Neural progenitor cell (in vitro differentiated cells): Measurements from ENCODE around the gene SNAPIN. TPM values are rescaled to one million over a fixed set of nuclear protein-coding genes. Genes with fewer than 3 reads are reported as not detected.

Source experiments
- DNase-seq: peaks from one replicate; pipeline ENCODE4 v3.0.0-alpha.2; 2016; ENCODE audit warnings: low spot score
- H2AFZ ChIP-seq: fragments of 200-600 bp; sonication (generic); replicated peaks from 2 replicates; pipeline ENCODE4 v1.6.1; 2016; ENCODE audit warnings: antibody characterized with exemption
- H3F3A ChIP-seq: fragments of 200-600 bp; sonication (generic); 2 replicates; pipeline ENCODE4 v1.6.1; 2016; ENCODE audit warnings: antibody characterized with exemption, low read depth
- H3K27ac ChIP-seq: fragments of 200-600 bp; sonication (generic); 2 replicates; pipeline ENCODE4 v1.5.1; 2016; ENCODE audit warnings: mild to moderate bottlenecking
- H3K27me3 ChIP-seq: fragments of 200-600 bp; sonication (generic); 2 replicates; pipeline ENCODE4 v1.6.1; 2016; ENCODE audit warnings: mild to moderate bottlenecking, moderate library complexity
- H3K36me3 ChIP-seq: fragments of 200-600 bp; sonication (generic); 2 replicates; pipeline ENCODE4 v1.5.1; 2016
- H3K4me1 ChIP-seq: fragments of 200-600 bp; sonication (generic); 2 replicates; pipeline ENCODE4 v1.6.1; 2016; ENCODE audit warnings: mixed run types
- H3K4me2 ChIP-seq: fragments of 200-600 bp; sonication (generic); 2 replicates; pipeline ENCODE4 v1.6.1; 2016
- H3K4me3 ChIP-seq: fragments of 200-600 bp; sonication (generic); 2 replicates; pipeline ENCODE4 v1.5.1; 2016
- H3K79me2 ChIP-seq: fragments of 200-600 bp; sonication (generic); 2 replicates; pipeline ENCODE4 v1.6.1; 2016; ENCODE audit warnings: low read depth
- H3K9ac ChIP-seq: fragments of 200-600 bp; sonication (generic); 2 replicates; pipeline ENCODE4 v1.6.1; 2016
- H3K9me3 ChIP-seq: fragments of 200-600 bp; sonication (generic); 2 replicates; pipeline ENCODE4 v1.5.1; 2016; ENCODE audit warnings: low read depth
- H4K20me1 ChIP-seq: fragments of 200-600 bp; sonication (generic); 2 replicates; pipeline ENCODE4 v1.6.1; 2016; ENCODE audit warnings: low read depth
- H3K27ac Mint-ChIP-seq: 3 replicates; pipeline ENCODE4 v1.8.0; 2021; ENCODE audit warnings: mixed read lengths
- H3K27me3 Mint-ChIP-seq: 2 replicates; pipeline ENCODE4 v1.8.0; 2022; ENCODE audit warnings: low read depth, mild to moderate bottlenecking, inconsistent platforms, moderate library complexity, mixed read lengths; ENCODE audit not compliant: insufficient read depth
- H3K36me3 Mint-ChIP-seq: 3 replicates; pipeline ENCODE4 v1.8.0; 2021; ENCODE audit warnings: mixed read lengths
- H3K4me1 Mint-ChIP-seq: 3 replicates; pipeline ENCODE4 v1.8.0; 2021; ENCODE audit warnings: mixed read lengths
- H3K4me3 Mint-ChIP-seq: 3 replicates; pipeline ENCODE4 v1.8.0; 2021; ENCODE audit warnings: mild to moderate bottlenecking, moderate library complexity, mixed read lengths
- H3K9me3 Mint-ChIP-seq: 3 replicates; pipeline ENCODE4 v1.8.0; 2020; ENCODE audit warnings: mixed read lengths
- EZH2 ChIP-seq: fragments of 200-600 bp; sonication (generic); IDR thresholded peaks from 2 replicates; pipeline ENCODE4 v1.6.1; 2017; ENCODE audit warnings: antibody characterized with exemption, mild to moderate bottlenecking, moderate library complexity
- EZH2phosphoT487 ChIP-seq: fragments of 200-600 bp; sonication (generic); IDR thresholded peaks from 2 replicates; pipeline ENCODE4 v1.6.1; 2017; ENCODE audit warnings: antibody characterized with exemption
- total RNA-seq: library from RNA; depleted of rRNA; stranded (reverse); fragments of >200 nt; gene quantifications from 2 replicates; pipeline ENCODE4 v1.2.3, GENCODE V29; 2015; ENCODE audit warnings: low replicate concordance
- TF ChIP-seq, protein P1 (sequence below): fragments of 200-600 bp; sonication (generic); IDR thresholded peaks from 2 replicates; pipeline ENCODE4 v1.5.1; 2017; ENCODE audit warnings: antibody characterized with exemption, mild to moderate bottlenecking

SNAPIN gene
- total RNA-seq, 1 donor from 2014 or later: 52.4 TPM

DNA sequence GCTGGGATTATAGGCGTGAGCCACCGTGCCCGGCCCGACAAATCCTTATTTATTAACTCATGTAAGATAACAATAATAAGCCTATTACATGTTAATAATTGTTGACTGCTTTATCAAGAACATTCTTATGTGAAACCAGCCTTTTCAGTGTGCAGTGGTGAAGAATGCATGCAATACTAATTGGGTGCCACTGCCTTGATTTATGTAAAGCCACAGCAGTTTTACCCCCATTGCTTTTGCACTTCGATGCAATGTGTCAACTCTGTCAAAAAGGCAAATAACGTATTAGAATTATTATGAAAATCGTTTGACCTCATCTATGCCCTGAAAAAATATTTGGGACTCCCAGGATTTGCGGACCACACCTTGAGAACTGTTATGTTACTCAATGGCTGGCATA lies 38.2 kb downstream of the SNAPIN start:
- Histone ChIP-seq H3K4me3 (no peak overlapping the region), H3K4me1 (peaks cover 19% of the 10 kb centered on the region), H3K27me3 (no peaks in the 10 kb centered on the region), H3K27ac (no peak overlapping the region), H3K36me3 (no peaks in the 10 kb centered on the region), H3K9me3 (no peaks in the 10 kb centered on the region), H3F3A (peaks cover 9% of the 10 kb centered on the region), H3K79me2 (no peaks in the 10 kb centered on the region), H3K4me2 (no peak overlapping the region), H3K9ac (no peak overlapping the region), H2AFZ (peak overlapping the region; percentile 95), H4K20me1 (no peaks in the 10 kb centered on the region)
- no peaks in the 10 kb centered on the region for H3K36me3 Mint-ChIP-seq
- DNase-seq: no peak
- peaks cover 17% of the 10 kb centered on the region for H3K4me1 Mint-ChIP-seq
- no peak overlapping the region for H3K4me3 Mint-ChIP-seq
- peaks cover 2% of the 10 kb centered on the region for H3K27me3 Mint-ChIP-seq
- H3K9me3 Mint-ChIP-seq: no peaks in the 10 kb centered on the region
- TF ChIP-seq, protein P1, sequence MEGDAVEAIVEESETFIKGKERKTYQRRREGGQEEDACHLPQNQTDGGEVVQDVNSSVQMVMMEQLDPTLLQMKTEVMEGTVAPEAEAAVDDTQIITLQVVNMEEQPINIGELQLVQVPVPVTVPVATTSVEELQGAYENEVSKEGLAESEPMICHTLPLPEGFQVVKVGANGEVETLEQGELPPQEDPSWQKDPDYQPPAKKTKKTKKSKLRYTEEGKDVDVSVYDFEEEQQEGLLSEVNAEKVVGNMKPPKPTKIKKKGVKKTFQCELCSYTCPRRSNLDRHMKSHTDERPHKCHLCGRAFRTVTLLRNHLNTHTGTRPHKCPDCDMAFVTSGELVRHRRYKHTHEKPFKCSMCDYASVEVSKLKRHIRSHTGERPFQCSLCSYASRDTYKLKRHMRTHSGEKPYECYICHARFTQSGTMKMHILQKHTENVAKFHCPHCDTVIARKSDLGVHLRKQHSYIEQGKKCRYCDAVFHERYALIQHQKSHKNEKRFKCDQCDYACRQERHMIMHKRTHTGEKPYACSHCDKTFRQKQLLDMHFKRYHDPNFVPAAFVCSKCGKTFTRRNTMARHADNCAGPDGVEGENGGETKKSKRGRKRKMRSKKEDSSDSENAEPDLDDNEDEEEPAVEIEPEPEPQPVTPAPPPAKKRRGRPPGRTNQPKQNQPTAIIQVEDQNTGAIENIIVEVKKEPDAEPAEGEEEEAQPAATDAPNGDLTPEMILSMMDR: no peak
- TF ChIP-seq EZH2: no peak
- no peak for TF ChIP-seq EZH2phosphoT487
- peak overlapping the region; percentile 58 for H3K27ac Mint-ChIP-seq

DNA sequence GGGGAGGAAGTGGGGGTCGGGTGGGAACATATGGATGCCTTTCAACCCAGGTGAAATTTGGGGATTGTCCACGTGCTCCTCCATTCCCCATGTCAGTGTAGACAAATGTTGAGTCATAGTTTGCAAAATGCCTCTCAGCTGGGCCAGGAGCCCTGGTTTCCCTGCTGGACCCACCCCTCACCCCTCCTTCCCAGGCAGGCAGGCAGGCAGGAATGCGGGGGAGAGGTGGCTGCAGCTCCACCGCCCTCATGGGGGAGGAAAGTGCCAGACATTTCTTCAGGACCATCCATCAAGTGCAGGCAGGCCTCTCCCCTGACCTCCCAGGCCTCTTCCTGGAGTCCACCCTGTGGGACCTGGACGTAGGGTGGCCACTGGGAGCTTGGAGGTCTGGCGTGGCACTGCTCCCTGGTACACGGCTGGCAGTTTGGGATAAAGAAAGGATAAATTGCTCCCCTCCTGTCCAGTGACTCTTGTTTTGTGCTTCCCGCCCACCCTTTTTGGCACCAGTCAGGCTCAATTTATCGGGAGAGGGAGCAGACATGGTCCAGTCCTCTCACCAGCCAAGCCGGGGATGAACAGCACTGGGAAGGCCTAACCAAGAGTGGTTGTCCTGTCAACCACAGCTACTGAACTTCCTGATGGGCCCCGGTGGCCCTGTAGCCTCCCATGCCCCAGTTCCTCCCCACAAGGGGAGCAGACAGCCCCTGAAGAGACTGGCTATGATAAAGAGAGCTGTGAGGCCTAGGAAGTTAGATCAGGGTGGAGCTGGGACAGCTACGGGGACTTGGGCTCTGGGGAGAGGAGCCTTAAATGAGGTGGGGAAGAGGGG lies 38.9 kb downstream of the SNAPIN start:
- Mint-ChIP-seq H3K36me3 (no peaks in the 10 kb centered on the region), H3K4me3 (no peak overlapping the region), H3K4me1 (peaks cover 17% of the 10 kb centered on the region), H3K9me3 (no peaks in the 10 kb centered on the region), H3K27me3 (peaks cover 2% of the 10 kb centered on the region), H3K27ac (peak overlapping the region; percentile 25)
- peak; percentile 21 for DNase-seq
- Histone ChIP-seq H3K36me3 (no peaks in the 10 kb centered on the region), H3K4me2 (no peak overlapping the region), H3K9ac (no peak overlapping the region), H3K4me1 (peaks cover 19% of the 10 kb centered on the region), H3K27ac (no peak overlapping the region), H3K27me3 (no peaks in the 10 kb centered on the region), H3K9me3 (no peaks in the 10 kb centered on the region), H3K79me2 (no peaks in the 10 kb centered on the region), H3K4me3 (no peak overlapping the region), H2AFZ (peak overlapping the region; percentile 95), H3F3A (peaks cover 9% of the 10 kb centered on the region), H4K20me1 (no peaks in the 10 kb centered on the region)
- TF ChIP-seq EZH2phosphoT487: no peak
- TF ChIP-seq, protein P1: no peak
- no peak for TF ChIP-seq EZH2

DNA sequence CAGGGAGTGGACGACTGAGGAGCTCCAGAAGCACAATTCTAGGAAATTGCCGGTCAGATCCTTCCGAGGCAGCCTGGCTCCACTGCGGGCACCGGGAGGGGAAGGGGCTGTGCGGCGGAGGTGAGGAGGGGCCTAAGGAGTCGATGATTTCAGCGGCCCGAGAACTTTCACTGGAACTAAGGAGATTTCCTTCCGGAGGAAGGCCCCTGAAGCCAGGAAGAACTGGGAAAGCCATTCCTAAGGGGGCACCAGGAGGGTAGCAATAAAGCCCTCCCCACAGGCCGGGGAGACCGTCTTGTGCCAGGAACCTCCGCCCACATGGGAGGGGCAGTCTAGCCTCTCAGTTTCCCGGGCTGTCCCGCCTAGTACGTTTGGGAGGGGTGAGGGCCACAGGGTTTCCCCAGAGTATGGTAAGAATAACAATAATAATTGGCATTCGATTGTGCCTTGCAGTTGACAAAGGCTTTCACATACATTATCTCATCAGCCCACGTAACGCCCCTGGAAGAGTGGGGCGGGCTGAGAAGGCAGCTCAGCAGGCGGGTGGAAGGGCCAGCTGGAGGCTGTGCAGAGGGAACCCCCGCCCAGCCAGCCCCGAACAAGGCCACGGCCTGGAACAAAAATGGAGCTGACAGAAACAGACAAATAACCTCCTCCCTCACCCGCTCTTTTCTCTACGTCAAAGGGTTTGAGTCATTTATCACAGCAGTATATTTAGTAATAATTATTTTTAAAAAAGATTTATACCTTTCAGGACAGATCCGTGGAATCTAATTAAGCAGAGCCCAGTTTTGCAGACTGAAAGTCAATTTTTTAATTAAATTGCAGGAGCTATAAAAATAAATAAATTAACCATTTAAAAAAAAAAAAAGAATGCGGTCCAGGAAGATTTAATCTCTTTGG lies 39.8 kb downstream of the SNAPIN start:
- Mint-ChIP-seq H3K36me3 (no peaks in the 10 kb centered on the region), H3K4me1 (peaks cover 17% of the 10 kb centered on the region), H3K9me3 (no peaks in the 10 kb centered on the region), H3K27me3 (peaks cover 2% of the 10 kb centered on the region), H3K4me3 (no peak overlapping the region), H3K27ac (peak overlapping the region; percentile 25)
- H3K4me2 ChIP-seq: peak overlapping the region; percentile 27
- no peak overlapping the region for H3K27ac ChIP-seq
- no peaks in the 10 kb centered on the region for H3K36me3 ChIP-seq
- no peak overlapping the region for H3K4me3 ChIP-seq
- peaks cover 19% of the 10 kb centered on the region for H3K4me1 ChIP-seq
- peaks cover 9% of the 10 kb centered on the region for H3F3A ChIP-seq
- H3K79me2 ChIP-seq: no peaks in the 10 kb centered on the region
- H3K9ac ChIP-seq: no peak overlapping the region
- no peaks in the 10 kb centered on the region for H3K9me3 ChIP-seq
- H2AFZ ChIP-seq: peak overlapping the region; percentile 95
- DNase-seq: no peak
- H4K20me1 ChIP-seq: no peaks in the 10 kb centered on the region
- TF ChIP-seq, protein P1: no peak
- TF ChIP-seq EZH2phosphoT487: no peak
- TF ChIP-seq EZH2: no peak
- no peaks in the 10 kb centered on the region for H3K27me3 ChIP-seq
